ENCODE results near the gene HOXB1. TPM values are rescaled to one million over a fixed set of nuclear protein-coding genes. Genes with fewer than 3 reads are reported as not detected.

HOXB1 gene
- total RNA-seq, 1 donor from 2014 or later, result not detected

DNA sequence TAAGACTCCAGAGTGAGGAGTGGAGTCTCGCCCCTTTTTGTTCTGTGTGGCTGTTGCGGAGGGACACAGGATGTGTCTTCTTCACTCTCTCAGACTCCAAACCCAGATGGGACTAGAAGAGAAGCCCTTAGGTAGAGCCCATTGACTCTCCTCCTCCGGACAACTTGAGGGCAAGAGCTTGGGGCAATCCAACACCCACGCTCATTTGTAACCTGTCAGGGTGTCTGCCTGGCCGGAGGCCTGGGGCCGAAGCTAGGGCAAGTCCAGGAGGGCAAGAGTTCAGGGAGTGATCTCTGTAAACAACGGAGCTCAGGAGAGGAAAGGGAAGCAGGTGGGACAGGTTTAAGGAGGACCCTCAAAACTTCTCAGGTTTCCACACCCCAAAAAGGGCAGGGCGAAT, 1.4 kb upstream of the HOXB1 start:
- Histone ChIP-seq H3K4me1 (no peaks in the 10 kb centered on the region), H4K20me1 (ENCODE audit: low read depth) (peaks cover 44% of the 10 kb centered on the region), H3K36me3 (no peaks in the 10 kb centered on the region), H3K4me3 (no peak overlapping the region), H3K79me2 (ENCODE audit: low read depth) (no peaks in the 10 kb centered on the region), H3K27me3 (peaks cover 100% of the 10 kb centered on the region), H2AFZ (replicated peaks) (no peak overlapping the region), H3K27ac (no peak overlapping the region), H3K4me2 (no peak overlapping the region), H3K9me3 (ENCODE audit: low read depth) (no peaks in the 10 kb centered on the region), H3F3A (ENCODE audit: low read depth) (peaks cover 5% of the 10 kb centered on the region), H3K9ac (no peak overlapping the region)
- H3K27me3 Mint-ChIP-seq (ENCODE audit: insufficient read depth, low read depth), result peaks cover 86% of the 10 kb centered on the region
- peaks cover 2% of the 10 kb centered on the region for H3K4me1 Mint-ChIP-seq
- TF ChIP-seq, protein P1, sequence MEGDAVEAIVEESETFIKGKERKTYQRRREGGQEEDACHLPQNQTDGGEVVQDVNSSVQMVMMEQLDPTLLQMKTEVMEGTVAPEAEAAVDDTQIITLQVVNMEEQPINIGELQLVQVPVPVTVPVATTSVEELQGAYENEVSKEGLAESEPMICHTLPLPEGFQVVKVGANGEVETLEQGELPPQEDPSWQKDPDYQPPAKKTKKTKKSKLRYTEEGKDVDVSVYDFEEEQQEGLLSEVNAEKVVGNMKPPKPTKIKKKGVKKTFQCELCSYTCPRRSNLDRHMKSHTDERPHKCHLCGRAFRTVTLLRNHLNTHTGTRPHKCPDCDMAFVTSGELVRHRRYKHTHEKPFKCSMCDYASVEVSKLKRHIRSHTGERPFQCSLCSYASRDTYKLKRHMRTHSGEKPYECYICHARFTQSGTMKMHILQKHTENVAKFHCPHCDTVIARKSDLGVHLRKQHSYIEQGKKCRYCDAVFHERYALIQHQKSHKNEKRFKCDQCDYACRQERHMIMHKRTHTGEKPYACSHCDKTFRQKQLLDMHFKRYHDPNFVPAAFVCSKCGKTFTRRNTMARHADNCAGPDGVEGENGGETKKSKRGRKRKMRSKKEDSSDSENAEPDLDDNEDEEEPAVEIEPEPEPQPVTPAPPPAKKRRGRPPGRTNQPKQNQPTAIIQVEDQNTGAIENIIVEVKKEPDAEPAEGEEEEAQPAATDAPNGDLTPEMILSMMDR (IDR thresholded peaks at IDR 0.05), result no peak
- no peak for TF ChIP-seq EZH2phosphoT487 (IDR thresholded peaks at IDR 0.05)
- no peak for TF ChIP-seq EZH2 (IDR thresholded peaks at IDR 0.05)
- DNase-seq (ENCODE audit: low spot score), result no peak
- H3K9me3 Mint-ChIP-seq, result peaks cover 7% of the 10 kb centered on the region
- no peak overlapping the region for H3K4me3 Mint-ChIP-seq
- H3K36me3 Mint-ChIP-seq, result no peaks in the 10 kb centered on the region
- H3K27ac Mint-ChIP-seq, result no peak overlapping the region

DNA sequence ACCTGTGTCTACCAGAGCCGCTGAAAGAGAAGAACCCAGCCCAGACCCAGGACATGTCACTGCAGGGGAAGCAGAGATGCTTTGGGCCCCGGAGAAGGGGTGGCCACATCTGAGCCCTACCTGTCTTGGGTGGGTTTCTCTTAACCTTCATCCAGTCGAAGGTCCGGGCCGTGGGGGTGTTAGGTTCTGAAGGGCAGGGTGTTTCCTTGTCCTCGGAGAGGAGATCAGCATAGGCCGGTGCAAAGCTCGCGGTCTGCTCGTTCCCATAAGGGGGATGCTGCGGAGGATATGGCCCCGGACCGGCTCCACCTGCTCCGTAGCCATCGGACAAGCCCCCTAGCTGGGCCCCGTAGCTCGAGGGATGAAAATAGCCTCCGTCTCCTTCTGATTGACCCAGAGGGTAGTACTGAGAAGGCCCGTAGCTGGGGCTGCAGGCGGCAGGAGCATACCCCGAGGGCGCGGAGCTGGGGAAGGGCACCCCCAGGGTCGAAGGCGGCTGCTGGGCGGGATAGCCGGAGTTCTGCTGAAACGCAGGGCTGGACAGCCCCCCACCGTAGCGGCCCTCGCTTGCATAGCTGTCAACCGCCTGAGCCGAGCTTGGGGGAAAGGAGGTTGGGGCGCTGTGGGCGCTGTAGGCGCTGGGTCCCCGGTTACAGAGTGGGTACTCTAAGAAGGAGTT, 464 bp downstream of the HOXB1 start:
- H3K4me1 Mint-ChIP-seq, result peaks cover 2% of the 10 kb centered on the region
- no peak overlapping the region for H2AFZ ChIP-seq (replicated peaks)
- H3K4me2 ChIP-seq, result no peak overlapping the region
- no peak overlapping the region for H3K9ac ChIP-seq
- no peaks in the 10 kb centered on the region for H3K4me1 ChIP-seq
- H3K27ac ChIP-seq, result no peak overlapping the region
- H3K79me2 ChIP-seq (ENCODE audit: low read depth), result no peaks in the 10 kb centered on the region
- no peaks in the 10 kb centered on the region for H3K36me3 Mint-ChIP-seq
- H3K36me3 ChIP-seq, result no peaks in the 10 kb centered on the region
- TF ChIP-seq EZH2phosphoT487 (IDR thresholded peaks at IDR 0.05), result peak; percentile 76
- TF ChIP-seq, protein P1 (IDR thresholded peaks at IDR 0.05), result no peak
- TF ChIP-seq EZH2 (IDR thresholded peaks at IDR 0.05), result peak; percentile 85
- H3K9me3 Mint-ChIP-seq, result peaks cover 7% of the 10 kb centered on the region
- H3K27ac Mint-ChIP-seq, result no peak overlapping the region
- H3F3A ChIP-seq (ENCODE audit: low read depth), result peaks cover 5% of the 10 kb centered on the region
- peaks cover 100% of the 10 kb centered on the region for H3K27me3 ChIP-seq
- H3K4me3 ChIP-seq, result no peak overlapping the region
- H3K9me3 ChIP-seq (ENCODE audit: low read depth), result no peaks in the 10 kb centered on the region
- no peak for DNase-seq (ENCODE audit: low spot score)
- peaks cover 63% of the 10 kb centered on the region for H4K20me1 ChIP-seq (ENCODE audit: low read depth)
- H3K27me3 Mint-ChIP-seq (ENCODE audit: insufficient read depth, low read depth), result peaks cover 86% of the 10 kb centered on the region
- no peak overlapping the region for H3K4me3 Mint-ChIP-seq

DNA sequence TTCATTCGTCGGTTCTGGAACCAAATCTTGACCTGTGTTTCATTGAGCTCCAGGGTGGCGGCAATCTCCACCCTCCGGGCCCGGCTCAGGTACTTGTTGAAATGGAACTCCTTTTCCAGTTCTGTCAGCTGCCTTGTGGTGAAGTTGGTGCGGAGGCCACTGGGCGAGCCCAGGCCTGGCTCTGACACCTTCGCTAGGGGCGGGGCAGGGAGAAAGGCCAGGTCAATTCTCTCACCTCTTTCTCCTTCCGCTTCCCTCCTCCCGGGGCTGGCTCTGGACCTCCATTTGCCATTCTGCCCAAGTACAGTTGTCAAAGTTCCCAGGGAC, 1.2 kb downstream of the HOXB1 start:
- peaks cover 2% of the 10 kb centered on the region for H3K4me1 Mint-ChIP-seq

More for the DNA sequence above, 1.2 kb downstream of the HOXB1 start:
- Histone ChIP-seq H4K20me1 (ENCODE audit: low read depth) (peaks cover 70% of the 10 kb centered on the region), H3K9me3 (ENCODE audit: low read depth) (no peaks in the 10 kb centered on the region), H3K9ac (no peak overlapping the region), H3K79me2 (ENCODE audit: low read depth) (no peaks in the 10 kb centered on the region), H2AFZ (replicated peaks) (no peak overlapping the region), H3K4me1 (no peaks in the 10 kb centered on the region), H3K27ac (no peak overlapping the region), H3K36me3 (no peaks in the 10 kb centered on the region), H3K27me3 (peaks cover 100% of the 10 kb centered on the region), H3K4me3 (no peak overlapping the region), H3F3A (ENCODE audit: low read depth) (peaks cover 5% of the 10 kb centered on the region), H3K4me2 (no peak overlapping the region)
- DNase-seq (ENCODE audit: low spot score), result no peak
- Mint-ChIP-seq H3K27ac (no peak overlapping the region), H3K36me3 (no peaks in the 10 kb centered on the region), H3K27me3 (ENCODE audit: insufficient read depth, low read depth) (peaks cover 90% of the 10 kb centered on the region), H3K9me3 (peaks cover 10% of the 10 kb centered on the region), H3K4me3 (no peak overlapping the region)
- TF ChIP-seq EZH2 (IDR thresholded peaks at IDR 0.05), result no peak
- no peak for TF ChIP-seq EZH2phosphoT487 (IDR thresholded peaks at IDR 0.05)
- TF ChIP-seq, protein P1 (IDR thresholded peaks at IDR 0.05), result no peak
